ES-I3 (cell line): ENCODE measurements around the gene NINJ2.

Experiments used
- H3K36me3 ChIP-seq: 2 replicates; pipeline ENCODE4 v1.6.1; 2013; ENCODE audit warnings: mild to moderate bottlenecking, low read length, control low read depth, moderate library complexity; ENCODE audit not compliant: insufficient read depth
- H3K4me1 ChIP-seq: 2 replicates; pipeline ENCODE4 v1.6.1; 2013; ENCODE audit warnings: mild to moderate bottlenecking, control low read depth, low read length; ENCODE audit not compliant: insufficient read depth
- H3K9ac ChIP-seq: 2 replicates; pipeline ENCODE4 v1.6.1; 2013; ENCODE audit warnings: low read depth, mild to moderate bottlenecking, low read length, moderate library complexity
- H3K9me3 ChIP-seq: 2 replicates; pipeline ENCODE4 v1.6.1; 2013; ENCODE audit warnings: mild to moderate bottlenecking, low read length, moderate library complexity; ENCODE audit not compliant: control insufficient read depth, insufficient read depth

The NINJ2 gene

GRCh38 chr12:561908-562593 is 101.2 kb downstream of the NINJ2 start:
- Histone ChIP-seq H3K4me1 (no peaks in the 10 kb centered on the region), H3K9ac (no peak overlapping the region), H3K36me3 (no peaks in the 10 kb centered on the region), H3K9me3 (no peaks in the 10 kb centered on the region)

GRCh38 chr12:561391-561705 is 101.9 kb downstream of the NINJ2 start:
- no peaks in the 10 kb centered on the region for H3K36me3 ChIP-seq
- no peaks in the 10 kb centered on the region for H3K9me3 ChIP-seq
- no peak overlapping the region for H3K9ac ChIP-seq
- H3K4me1 ChIP-seq, result no peaks in the 10 kb centered on the region

GRCh38 chr12:560691-561390 is 102.4 kb downstream of the NINJ2 start:
- no peaks in the 10 kb centered on the region for H3K4me1 ChIP-seq
- H3K36me3 ChIP-seq, result no peaks in the 10 kb centered on the region
- H3K9me3 ChIP-seq, result no peaks in the 10 kb centered on the region
- no peak overlapping the region for H3K9ac ChIP-seq

- Histone ChIP-seq H3K36me3 (no peaks in the 10 kb centered on the region), H3K4me1 (no peaks in the 10 kb centered on the region), H3K9me3 (no peaks in the 10 kb centered on the region), H3K9ac (no peak overlapping the region)
These were observed 103.3 kb downstream of the NINJ2 start for GRCh38 chr12:559906-560455.

GRCh38 chr12:559208-559905 is 103.9 kb downstream of the NINJ2 start:
- Histone ChIP-seq H3K36me3 (no peaks in the 10 kb centered on the region), H3K4me1 (no peaks in the 10 kb centered on the region), H3K9ac (no peak overlapping the region), H3K9me3 (no peaks in the 10 kb centered on the region)

- no peak overlapping the region for H3K9ac ChIP-seq
- no peaks in the 10 kb centered on the region for H3K36me3 ChIP-seq
- H3K4me1 ChIP-seq, result no peaks in the 10 kb centered on the region
- H3K9me3 ChIP-seq, result no peaks in the 10 kb centered on the region
These were observed 104.7 kb downstream of the NINJ2 start for GRCh38 chr12:558580-558979.

- Histone ChIP-seq H3K4me1 (no peaks in the 10 kb centered on the region), H3K9ac (no peak overlapping the region), H3K36me3 (no peaks in the 10 kb centered on the region), H3K9me3 (no peaks in the 10 kb centered on the region)
These were observed 106.7 kb downstream of the NINJ2 start for GRCh38 chr12:556498-556897.

- H3K36me3 ChIP-seq, result no peaks in the 10 kb centered on the region
- no peaks in the 10 kb centered on the region for H3K4me1 ChIP-seq
- H3K9me3 ChIP-seq, result no peaks in the 10 kb centered on the region
- no peak overlapping the region for H3K9ac ChIP-seq
These were observed 109.3 kb downstream of the NINJ2 start for GRCh38 chr12:554001-554285.

- no peaks in the 10 kb centered on the region for H3K4me1 ChIP-seq
- H3K36me3 ChIP-seq, result no peaks in the 10 kb centered on the region
- no peaks in the 10 kb centered on the region for H3K9me3 ChIP-seq
- H3K9ac ChIP-seq, result no peak overlapping the region
These were observed 109.8 kb downstream of the NINJ2 start for GRCh38 chr12:553216-554000.

- H3K9ac ChIP-seq, result no peak overlapping the region
- H3K9me3 ChIP-seq, result no peaks in the 10 kb centered on the region
- no peaks in the 10 kb centered on the region for H3K4me1 ChIP-seq
- no peaks in the 10 kb centered on the region for H3K36me3 ChIP-seq
These were observed 110.8 kb downstream of the NINJ2 start for GRCh38 chr12:552466-552865.

- H3K4me1 ChIP-seq, result no peaks in the 10 kb centered on the region
- H3K9ac ChIP-seq, result no peak overlapping the region
- no peaks in the 10 kb centered on the region for H3K9me3 ChIP-seq
- no peaks in the 10 kb centered on the region for H3K36me3 ChIP-seq
These were observed 112.6 kb downstream of the NINJ2 start for GRCh38 chr12:550473-551260.

- Histone ChIP-seq H3K9ac (no peak overlapping the region), H3K9me3 (no peaks in the 10 kb centered on the region), H3K36me3 (no peaks in the 10 kb centered on the region), H3K4me1 (no peaks in the 10 kb centered on the region)
These were observed 113.7 kb downstream of the NINJ2 start for GRCh38 chr12:549476-550082.

- Histone ChIP-seq H3K9me3 (no peaks in the 10 kb centered on the region), H3K4me1 (peaks cover 1% of the 10 kb centered on the region; the same call in 1 of the 2 replicates), H3K9ac (no peak overlapping the region), H3K36me3 (no peaks in the 10 kb centered on the region)
These were observed 115.3 kb downstream of the NINJ2 start for GRCh38 chr12:547883-548470.
